NCI-H446 (cell line): ENCODE results near the gene BEX5.
A peak's percentile ranks its signal among the peaks of the same experiment; 100 is the strongest.
"Not testable (repeated sequence)": the region's sequence is repeated elsewhere in the genome, so short reads cannot be mapped to it uniquely, and the experiment has no call there.

Experiments used
- DNase-seq, 2 experiments: peaks; one replicate each; lab custom pipeline; 2025; lab: John Stamatoyannopoulos, UW

The BEX5 gene

DNA sequence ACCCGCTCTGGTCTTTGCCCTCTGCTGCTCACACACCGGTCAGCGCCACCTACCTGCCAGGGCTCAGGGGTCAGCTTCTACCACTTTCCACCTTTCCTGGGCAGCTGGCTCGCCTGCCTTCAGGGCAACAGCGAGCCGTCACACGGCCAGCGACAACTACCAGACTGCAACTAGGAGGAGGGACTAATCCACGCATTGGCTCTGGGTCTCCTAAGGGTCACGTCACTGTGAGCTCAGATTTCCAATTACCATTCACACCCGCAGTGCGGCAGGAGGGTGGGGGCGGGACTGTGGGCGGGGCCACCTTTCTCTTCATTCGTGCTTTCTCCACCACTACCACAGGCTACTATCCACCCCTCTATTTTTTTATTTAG, at the start of gene BEX5:
BEX5 (minus strand) TSS at position 172 of the 374 bp plus-strand sequence. CDS start 1,712 bp downstream, outside the sequence.
- peak in 1 of 2 experiments; percentile 3 for DNase-seq

GRCh38 chrX:102185967-102186720, 30.4 kb upstream of the BEX5 start:
- DNase-seq: no peak

DNA sequence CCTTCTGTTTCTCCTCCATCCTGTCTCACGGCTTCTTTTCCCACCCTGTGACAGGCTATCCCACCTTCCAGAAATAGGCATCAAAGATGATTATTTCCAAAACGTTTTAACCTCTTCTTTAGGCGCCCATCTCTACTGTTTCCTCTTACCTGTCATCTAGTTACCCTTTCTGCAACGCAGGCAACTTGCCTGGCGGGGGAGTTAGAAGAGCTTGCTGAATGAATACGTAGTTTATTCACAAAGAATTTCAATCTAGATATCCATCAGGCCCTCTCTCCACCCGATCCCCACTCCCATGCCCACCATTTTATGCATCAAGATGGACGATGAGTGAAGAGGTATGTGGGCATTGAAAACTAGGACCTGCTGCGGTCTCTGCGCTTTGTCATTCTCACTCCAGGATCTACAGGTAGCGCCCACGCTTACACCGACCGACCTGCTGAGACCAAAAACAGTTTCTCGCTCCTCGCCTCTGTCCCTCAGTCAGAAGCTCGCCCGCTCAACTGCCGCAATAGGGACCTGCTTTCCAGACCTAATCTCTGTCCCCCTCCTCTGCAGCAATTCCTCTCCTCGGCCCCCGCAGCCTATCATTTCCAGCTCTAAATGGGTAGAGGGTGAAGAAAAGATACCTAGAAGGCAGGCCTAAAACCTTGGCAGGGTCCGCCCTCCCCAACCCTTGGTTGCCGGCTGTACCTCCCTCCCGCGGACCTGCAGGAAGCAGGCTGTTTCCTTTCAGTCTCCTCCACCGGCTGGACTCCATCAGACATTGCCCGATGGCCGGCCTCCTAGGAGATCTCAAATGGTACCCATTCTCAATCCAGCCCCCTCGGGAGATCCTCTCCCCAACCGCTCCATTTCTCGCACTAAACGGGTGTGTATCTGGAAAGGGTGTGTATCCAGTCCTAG, 624 bp downstream of the BEX5 start:
- no peak for DNase-seq

GRCh38 chrX:102154218-102154860, 1.4 kb downstream of the BEX5 start:
- DNase-seq: no peak

- not testable (repeated sequence) for DNase-seq
Observed at GRCh38 chrX:102142274-102142673, 13.5 kb downstream of the BEX5 start, which contains the start of gene TCEAL6. TSS of gene TCEAL6 (minus strand) at chrX:102142481.

DNA sequence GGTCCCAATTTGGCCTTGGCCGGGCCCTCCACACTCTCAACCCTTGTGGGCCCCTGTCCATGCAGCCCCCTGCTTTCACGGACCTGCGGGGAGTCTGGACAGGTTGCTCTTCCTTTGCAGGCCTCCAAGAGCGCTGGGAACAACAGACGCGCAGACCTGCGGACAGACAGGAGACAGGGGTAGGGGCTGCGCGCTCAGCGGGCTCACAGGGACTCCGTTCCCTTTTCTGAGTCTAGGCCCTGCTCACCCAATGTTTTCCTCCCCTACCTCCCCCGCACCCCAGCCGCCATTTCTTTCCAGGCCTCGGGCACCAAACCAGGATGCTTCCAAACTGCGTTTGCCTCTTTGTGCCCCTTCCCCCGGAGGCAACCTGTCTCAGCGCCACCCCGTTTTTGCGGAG, 14.1 kb downstream of the BEX5 start:
- not testable (repeated sequence) for DNase-seq

- DNase-seq: not testable (repeated sequence)
Observed at GRCh38 chrX:102140876-102141275, 14.9 kb downstream of the BEX5 start.

DNA sequence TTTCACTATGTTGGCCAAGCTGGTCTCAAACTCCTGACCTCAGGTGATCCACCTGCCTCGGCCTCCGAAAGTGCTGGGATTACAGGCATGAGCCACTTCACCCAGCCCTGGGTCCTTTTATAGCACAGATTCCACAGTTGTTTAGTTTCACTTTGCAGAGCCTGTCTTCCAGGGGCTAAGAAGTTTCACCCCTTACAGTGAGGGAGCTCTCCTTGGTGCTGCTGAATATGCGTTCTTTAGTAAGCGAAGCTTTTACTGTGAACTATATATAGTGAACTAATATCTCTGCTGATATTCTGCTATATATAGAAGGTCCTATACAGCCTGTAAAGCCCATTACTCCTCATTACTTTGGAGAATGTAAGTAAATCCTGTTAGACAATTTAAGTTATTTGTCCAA, 17.7 kb downstream of the BEX5 start:
- DNase-seq: no peak

DNA sequence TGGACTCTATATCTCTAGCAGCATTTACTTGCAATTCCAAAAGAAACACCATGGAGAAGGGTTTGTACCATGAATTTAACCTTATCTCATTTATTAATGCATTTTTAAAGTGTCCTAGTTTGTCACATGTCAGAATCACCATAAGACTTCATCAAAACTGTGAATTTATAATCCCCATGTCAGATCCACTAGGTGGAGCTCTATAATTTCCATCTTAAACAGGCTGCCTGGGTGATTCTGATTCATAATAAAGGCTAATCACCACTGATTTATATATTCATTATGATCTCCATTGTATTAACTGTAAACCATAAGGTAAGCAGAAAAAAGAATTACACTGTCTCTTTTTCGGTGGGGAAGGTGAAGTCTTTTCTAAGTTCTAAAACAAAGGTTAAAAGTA, 26.3 kb downstream of the BEX5 start:
- DNase-seq: no peak

DNA sequence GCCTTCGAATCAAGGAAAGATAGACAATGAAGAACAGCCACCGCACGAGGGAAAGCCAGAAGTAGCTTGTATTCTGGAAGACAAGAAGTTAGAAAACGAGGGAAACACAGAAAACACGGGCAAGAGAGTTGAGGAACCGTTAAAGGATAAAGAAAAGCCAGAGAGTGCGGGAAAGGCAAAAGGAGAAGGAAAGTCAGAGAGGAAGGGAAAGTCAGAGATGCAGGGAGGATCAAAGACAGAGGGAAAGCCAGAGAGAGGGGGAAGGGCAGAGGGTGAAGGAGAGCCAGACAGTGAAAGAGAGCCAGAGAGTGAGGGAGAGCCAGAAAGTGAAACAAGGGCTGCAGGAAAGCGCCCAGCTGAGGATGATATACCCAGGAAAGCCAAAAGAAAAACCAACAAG, 28.9 kb downstream of the BEX5 start:
- no peak for DNase-seq

- not testable (repeated sequence) for DNase-seq
Observed at GRCh38 chrX:102126080-102126818, 29.5 kb downstream of the BEX5 start.

GRCh38 chrX:102125436-102125835, 30.3 kb downstream of the BEX5 start, which contains the start of gene TCEAL2:
TSS of gene TCEAL2 (plus strand) at chrX:102125679. CDS start at chrX:102126831, 1,152 bp downstream.
- not testable (repeated sequence) for DNase-seq

GRCh38 chrX:102125014-102125413, 30.8 kb downstream of the BEX5 start:
- DNase-seq: not testable (repeated sequence)

DNA sequence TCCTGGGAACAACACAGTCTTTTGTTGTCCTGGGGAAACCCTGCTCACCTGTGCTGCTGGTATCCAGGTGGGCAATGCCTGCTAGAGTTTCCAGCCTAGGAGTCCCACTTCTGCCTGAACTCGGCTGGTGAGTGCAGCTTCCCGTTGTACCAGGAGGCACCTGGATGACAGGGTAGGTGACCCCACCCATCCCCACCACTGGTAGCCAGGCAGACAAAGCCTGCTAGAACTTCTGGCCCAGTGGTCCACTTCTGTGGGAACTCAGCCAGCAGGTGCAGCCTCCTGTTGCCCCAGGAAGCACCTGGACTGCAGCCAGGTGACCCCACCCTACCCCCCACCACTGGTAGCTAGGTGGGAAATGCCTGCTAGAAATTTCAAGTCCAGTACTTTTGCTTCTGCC, 40.0 kb downstream of the BEX5 start:
- no peak for DNase-seq

- no peak for DNase-seq
Observed at GRCh38 chrX:102113367-102113766, 42.4 kb downstream of the BEX5 start.
